Suppressor macrophage (primary cell): ENCODE results near the gene TTC39C.
"Not testable (repeated sequence)": the region's sequence is repeated elsewhere in the genome, so short reads cannot be mapped to it uniquely, and the experiment has no call there.

Experiments
- DNase-seq, 4 experiments: peaks; one replicate each; pipeline ENCODE4 v3.0.0-alpha.2; 2020 to 2022

Gene TTC39C

GRCh38 chr18:24018299-24018886, 3.8 kb downstream of the TTC39C start:
- DNase-seq = no peak

GRCh38 chr18:24019641-24020331, 5.2 kb downstream of the TTC39C start:
- peak; percentile 28 to 64 (median 44) for DNase-seq

DNA sequence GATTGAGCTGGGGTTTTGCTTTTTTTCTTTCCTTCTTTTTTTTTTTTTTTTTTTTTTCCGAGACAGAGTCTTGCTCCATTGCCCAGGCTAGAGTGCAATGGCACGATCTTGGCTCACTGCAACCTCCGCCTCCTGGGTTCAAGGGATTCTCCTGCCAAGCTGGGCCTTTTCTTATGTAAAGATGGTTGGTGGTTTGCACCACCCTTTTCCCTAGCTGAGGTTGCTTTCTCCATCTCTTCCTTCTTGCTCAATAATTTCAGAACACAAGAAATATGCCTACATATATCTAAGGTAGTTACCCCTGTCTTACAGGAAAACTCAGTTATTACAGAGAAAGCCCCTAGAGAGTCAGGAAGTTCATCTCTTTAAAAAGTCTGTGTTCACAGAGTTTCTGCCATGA, 7.0 kb downstream of the TTC39C start:
- DNase-seq = no peak

GRCh38 chr18:24022161-24022560, 7.6 kb downstream of the TTC39C start:
- no peak for DNase-seq

- DNase-seq = no peak
Observed at GRCh38 chr18:24023185-24023814, 8.7 kb downstream of the TTC39C start.

DNA sequence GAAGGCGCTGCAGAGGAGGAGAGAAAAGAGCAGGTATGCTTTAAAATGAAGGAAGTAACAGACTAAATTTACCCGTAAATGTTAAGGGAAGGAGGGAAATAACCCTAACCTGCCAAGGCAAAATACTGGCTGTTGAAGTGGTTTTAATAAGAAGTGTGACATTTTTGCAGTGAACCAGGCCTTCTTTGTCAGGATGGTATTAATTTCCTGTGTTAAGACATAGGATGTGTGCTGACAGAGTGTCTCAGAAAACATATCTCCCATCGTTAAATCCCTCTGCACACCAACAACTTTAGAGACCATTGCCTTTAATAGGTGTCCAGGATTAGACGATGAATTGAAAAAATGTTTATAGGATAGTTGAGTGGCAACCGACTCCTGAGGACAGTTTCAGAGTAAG, 9.9 kb downstream of the TTC39C start:
- DNase-seq = no peak

DNA sequence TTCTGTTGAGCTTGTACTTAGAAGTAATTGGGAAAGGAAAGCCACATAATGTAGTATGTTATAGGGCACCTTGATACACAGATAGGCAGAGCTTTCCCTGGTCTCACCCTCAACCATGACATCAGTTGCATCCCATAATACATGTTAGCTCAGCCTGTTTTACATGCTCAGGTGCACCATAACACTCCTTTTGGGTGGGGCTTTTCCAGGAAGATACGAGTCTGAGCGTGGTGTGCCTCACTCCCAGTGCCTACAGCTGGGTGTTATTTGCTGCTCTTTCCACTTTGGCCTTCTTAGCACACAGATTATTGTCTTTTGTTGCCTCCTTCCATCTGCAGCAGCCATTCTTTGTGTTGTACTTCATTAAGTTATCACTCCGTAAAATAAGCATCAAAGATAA, 11.9 kb downstream of the TTC39C start:
- DNase-seq = no peak

DNA sequence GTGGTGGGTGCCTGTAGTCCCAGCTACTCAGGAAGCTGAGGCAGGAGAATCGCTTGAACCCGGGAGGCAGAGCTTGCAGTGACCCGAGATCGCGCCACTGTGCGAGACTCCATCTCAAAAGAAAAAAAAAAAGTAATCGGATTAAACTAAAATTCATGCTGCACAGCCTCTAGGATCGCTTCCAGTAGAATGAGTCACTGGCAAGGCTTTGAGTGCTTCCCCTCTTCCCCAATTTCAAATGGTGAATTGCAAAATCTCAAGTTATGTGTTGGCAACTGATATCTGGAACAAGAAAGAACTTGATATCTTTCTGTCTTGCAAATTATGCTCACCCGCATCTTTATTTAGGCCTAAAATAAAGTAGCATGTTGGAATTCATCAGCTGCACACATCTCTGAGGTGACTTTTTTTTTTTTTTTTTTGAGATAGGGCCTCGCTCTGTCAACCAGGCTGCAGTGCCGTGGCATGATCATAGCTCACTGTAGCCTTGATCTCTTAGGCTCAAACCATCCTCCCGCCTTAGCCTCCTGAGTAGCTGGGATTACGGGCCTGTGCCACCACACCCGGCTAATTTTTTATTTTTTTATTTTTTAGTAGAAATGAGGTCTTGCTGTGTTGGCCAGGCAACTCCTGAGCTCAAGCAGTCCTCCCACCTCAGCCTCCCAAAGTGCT, 12.7 kb downstream of the TTC39C start:
- DNase-seq = peak; percentile 71 to 90 (median 79)

GRCh38 chr18:24028946-24029345, 14.4 kb downstream of the TTC39C start:
- not testable (repeated sequence) for DNase-seq

DNA sequence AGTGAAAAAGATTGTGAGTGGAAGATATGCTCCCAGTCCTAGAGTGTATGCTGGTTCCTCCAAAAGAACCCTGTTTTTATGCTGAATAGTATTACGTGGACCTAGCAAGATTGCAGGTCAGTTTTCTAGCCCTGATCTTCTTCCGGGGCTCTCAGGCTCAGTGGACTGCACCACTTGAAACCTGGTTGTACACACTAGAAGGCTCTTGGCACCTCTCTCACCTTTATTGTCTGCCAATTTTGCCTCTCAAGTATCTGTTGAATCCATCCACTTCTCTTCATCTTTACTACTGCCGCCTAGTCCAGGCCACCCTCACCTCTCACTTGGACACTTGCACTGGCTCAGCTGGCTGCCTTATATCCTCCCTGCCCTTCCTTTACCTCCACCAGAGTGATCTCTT, 16.8 kb downstream of the TTC39C start:
- no peak for DNase-seq

GRCh38 chr18:24031916-24032315, 17.4 kb downstream of the TTC39C start:
- no peak for DNase-seq

DNA sequence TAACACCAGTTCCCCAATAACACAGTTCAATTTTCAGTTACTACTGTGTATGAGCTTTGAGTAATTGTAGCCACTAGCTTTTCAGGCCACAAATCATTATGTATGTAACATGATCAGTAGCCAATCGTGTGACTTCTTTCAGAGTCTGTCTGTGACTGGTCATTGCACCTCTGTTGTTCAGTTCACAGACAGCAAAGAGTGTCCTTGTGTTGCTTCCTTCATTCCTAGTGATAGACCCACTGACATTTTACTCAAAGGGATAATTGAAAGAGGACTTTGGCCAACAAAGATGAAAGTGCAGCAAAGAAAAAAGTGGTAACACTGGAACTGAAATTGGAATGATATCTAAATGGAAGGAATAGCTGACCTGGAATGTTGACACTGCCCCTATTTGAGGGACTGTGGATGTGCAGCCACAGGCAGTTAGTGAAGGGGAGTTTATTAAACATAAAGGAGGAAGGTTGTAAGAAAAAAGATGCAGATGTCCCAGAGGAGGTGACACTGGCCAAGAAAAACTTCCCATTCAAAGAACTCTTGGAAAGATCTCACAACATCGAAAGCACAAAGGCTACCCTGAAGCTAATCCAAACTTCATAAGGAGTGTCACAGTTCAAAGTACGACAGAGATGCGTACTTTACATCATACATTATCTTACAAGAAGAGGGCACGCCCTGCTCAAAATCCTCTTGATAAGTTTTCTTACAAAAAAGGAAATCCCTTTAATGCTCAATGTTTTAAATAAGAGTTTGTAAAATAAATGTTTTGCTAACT, 19.3 kb downstream of the TTC39C start:
- peak in 2 of 4 experiments; percentile 20 to 35 for DNase-seq

GRCh38 chr18:24035316-24035715, 20.8 kb downstream of the TTC39C start:
- DNase-seq = no peak

DNA sequence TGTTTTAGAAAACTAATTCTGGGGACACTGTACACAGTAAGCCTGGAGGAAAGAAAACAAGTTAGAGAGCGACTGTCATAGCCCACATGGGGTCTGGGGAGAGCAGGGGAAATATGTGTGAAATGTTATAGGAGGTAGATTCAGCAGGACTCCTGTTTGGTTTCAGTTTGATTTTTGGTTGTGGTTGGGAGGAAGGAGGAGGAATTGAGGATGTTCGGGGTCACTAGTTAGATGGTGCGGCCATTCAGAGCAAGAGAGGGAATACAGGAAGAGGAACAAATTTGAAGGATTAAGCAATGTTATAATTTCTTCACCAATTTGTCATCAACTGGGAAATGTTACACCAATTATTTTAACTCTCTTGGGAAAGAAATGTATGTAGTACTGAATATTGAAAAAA, 25.1 kb downstream of the TTC39C start:
- DNase-seq = peak; percentile 63 to 91 (median 66)

DNA sequence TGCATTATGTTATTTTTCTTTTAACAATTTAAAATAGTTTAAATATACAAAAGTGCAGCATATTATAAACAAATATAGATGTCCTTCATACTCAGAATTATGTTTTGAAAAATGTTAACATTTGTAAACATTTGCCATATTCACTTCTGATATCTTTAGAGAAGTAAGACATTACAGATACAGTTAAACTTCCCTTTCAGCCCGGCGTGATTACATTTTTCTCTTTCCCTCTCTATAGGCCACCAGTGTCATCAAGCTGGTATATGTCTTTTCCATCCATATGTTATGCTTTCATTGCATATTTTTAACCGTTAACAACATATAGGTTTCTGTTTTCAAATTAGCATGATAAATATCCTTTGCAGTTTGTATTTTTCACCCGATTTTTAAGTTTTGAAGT, 27.1 kb downstream of the TTC39C start:
- DNase-seq = peak in 2 of 4 experiments; percentile 40 to 44

DNA sequence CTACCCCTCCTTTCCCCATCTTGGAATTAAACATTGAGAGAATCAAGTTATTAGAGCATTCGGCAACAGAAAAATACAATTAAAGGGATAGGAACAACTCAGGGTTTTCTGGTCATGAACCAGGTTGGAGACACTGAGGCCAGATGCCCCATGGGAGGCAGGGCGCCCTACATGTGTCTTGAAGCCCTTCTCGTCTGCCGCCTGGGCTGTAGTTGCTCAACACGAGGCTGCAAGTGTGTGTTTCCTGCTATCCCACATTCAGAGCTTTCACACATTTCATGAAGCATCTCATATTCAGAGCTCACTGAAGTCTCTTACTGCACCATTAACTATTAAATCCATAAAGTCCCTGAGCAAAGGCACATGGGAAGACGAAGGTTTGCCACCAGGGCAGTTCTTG, 28.8 kb downstream of the TTC39C start:
- peak in 3 of 4 experiments; percentile 28 to 46 (median 28) for DNase-seq

DNA sequence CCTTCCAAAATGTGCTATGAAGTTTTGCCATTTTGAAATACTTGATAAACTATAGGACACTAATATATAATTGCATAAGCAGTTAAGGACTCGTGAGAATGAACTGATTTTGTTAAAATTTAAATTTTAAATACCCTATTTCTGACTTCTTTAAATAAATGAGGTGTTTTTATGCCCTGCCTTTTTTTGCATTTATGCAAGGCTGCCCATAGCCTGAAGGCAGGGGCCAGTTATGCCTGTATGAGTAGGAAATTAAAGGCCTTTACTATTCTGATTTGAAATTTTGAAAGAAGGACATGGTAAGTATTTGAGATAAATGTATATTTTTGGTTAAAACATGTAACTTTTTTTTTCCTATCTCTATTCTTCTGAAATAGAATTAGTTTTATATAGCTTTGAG, 33.7 kb downstream of the TTC39C start:
- no peak for DNase-seq

DNA sequence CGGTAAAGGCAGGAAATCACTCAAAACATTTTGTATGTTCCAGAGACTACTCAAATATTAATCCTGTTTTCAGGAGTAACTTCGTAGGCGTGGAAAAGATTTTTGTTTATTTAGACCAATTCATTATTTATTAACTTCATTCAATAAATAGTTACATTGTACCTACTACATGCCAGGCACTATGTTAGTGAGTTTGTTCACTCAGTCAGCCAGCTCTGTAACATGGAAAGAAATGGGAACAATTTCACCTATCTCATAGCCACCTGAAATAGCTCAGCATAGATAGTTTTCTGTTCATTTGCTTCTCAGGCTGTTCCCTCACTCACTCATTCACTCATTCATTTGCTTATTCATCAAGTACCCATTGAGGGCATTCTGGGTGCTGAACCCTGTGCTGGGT, 34.6 kb downstream of the TTC39C start:
- no peak for DNase-seq

DNA sequence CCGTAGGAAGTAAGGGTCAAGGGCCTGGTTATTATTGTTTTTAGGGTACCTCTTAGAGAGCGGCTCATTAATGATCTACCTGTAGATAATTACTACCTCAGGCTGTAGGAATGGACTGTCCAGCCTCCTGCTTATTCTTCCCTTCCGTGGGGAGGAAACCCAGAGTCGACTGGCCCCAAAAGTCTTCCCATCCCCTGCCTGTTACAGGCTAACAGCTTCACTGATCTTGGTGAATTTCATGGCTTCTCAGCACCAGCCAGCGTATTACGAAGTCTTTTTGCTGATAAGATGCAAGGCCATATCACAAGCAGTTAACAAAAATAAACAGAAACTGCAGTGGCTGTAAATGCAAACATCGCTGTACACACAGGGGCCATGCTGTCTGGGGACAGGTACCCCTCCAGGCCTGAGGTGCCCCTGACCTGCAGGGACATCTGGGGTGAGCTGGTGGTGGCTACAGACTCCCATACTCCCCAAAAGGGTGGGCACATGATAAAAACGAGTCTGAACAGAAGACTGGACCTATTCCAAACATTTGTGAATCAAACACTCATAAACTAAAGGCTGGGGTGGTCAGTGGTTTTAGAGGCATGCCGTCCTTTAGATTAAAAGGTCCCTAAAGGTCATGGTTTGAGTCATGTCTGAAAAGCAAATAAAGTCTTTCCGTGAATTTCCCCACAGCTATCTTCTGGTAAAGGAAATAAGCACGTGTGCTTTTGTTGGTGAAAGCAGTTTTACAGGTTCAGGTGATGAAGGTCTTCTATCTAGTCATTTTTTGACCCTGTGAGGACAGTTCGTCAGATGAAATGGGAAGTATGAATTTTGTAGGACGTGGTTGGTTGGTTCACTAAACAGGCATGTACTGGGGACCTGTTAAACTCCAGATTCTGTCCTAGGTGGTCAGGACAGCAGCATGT, 36.7 kb downstream of the TTC39C start:
- DNase-seq = no peak

- no peak for DNase-seq
Observed at GRCh38 chr18:24052053-24052452, 37.5 kb downstream of the TTC39C start.

DNA sequence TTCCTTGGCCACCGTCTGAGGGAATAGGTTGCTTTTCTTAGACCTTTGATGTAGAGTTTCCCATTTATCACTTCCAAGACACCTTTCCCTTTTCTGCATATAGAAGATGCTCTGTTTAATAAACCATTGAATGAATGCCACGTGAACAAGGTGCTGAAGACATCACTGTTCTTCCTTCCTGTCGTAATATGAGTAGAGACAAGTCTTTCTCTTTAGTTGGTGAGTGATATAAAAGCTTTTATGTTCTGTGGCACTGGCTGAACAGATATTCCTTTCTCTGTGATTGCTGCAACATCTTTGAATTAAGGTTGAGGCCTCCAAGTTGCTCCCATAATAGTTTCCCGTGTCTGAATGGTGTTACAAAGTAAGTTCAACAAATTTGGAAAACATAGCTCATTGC, 38.7 kb downstream of the TTC39C start:
- no peak for DNase-seq

GRCh38 chr18:24054130-24054529, 39.6 kb downstream of the TTC39C start:
- no peak for DNase-seq
